CD8-positive, alpha-beta memory T cell (primary cell): ENCODE data around the gene ROM1. TPM values are rescaled to one million over a fixed set of nuclear protein-coding genes. Genes with fewer than 3 reads are reported as not detected.
A peak's percentile ranks its signal among the peaks of the same experiment; 100 is the strongest.

ENCODE experiments used
- CTCF ChIA-PET: fragments of 350-600 bp; sonication (Branson Sonifier 250); formaldehyde crosslinking; loops from one replicate; lab custom pipeline; 2021; ENCODE audit warnings: antibody characterized with exemption; lab: Charles Lee
- POLR2A ChIA-PET: fragments of 350-600 bp; sonication (Branson Sonifier 250); formaldehyde crosslinking; loops from one replicate; lab custom pipeline; 2021; ENCODE audit warnings: antibody characterized with exemption; lab: Charles Lee
- DNase-seq, 5 donors: peaks; one replicate each; pipeline versions ENCODE4 v3.0.0 to v3.0.0-alpha.2; 2020 to 2022; ENCODE audit warnings: mixed read lengths in 1 of 5
- H3K27ac ChIP-seq: one replicate; pipeline ENCODE4 v1.7.0; 2013; ENCODE audit warnings: low read depth, mild to moderate bottlenecking, low read length, moderate library complexity
- H3K27me3 ChIP-seq: 2 replicates; pipeline ENCODE4 v1.7.0; 2013; ENCODE audit warnings: low read length, mild to moderate bottlenecking; ENCODE audit not compliant: insufficient read depth, poor library complexity, severe bottlenecking
- H3K36me3 ChIP-seq: 2 replicates; pipeline ENCODE4 v1.7.0; 2013; ENCODE audit warnings: mild to moderate bottlenecking, low read length, moderate library complexity; ENCODE audit not compliant: insufficient read depth
- H3K4me1 ChIP-seq: 2 replicates; pipeline ENCODE4 v1.7.0; 2013; ENCODE audit warnings: mild to moderate bottlenecking, low read length, moderate library complexity; ENCODE audit not compliant: insufficient read depth
- H3K4me3 ChIP-seq: 2 replicates; pipeline ENCODE4 v1.7.0; 2013; ENCODE audit warnings: mild to moderate bottlenecking, low read length
- H3K9me3 ChIP-seq: 2 replicates; pipeline ENCODE4 v1.7.0; 2013; ENCODE audit warnings: mild to moderate bottlenecking, low read length
- H3K27ac Mint-ChIP-seq, 8 donors: one replicate each; pipeline ENCODE4 v1.8.0; 2020 to 2021; ENCODE audit warnings: mixed read lengths in 8 of 8, mild to moderate bottlenecking in 6 of 8, inconsistent platforms in 3 of 8, moderate library complexity in 3 of 8
- H3K27me3 Mint-ChIP-seq, 2 donors: one replicate each; pipeline ENCODE4 v1.8.0; 2020 to 2021; ENCODE audit warnings: mixed read lengths in 2 of 2, mild to moderate bottlenecking in 1 of 2, moderate library complexity in 1 of 2
- H3K36me3 Mint-ChIP-seq, 3 donors: one replicate each; pipeline ENCODE4 v1.8.0; 2020 to 2021; ENCODE audit warnings: mixed read lengths in 3 of 3, inconsistent platforms in 1 of 3, mild to moderate bottlenecking in 1 of 3
- H3K4me1 Mint-ChIP-seq, 3 donors: one replicate each; pipeline ENCODE4 v1.8.0; 2020 to 2021; ENCODE audit warnings: mixed read lengths in 3 of 3, inconsistent platforms in 1 of 3, mild to moderate bottlenecking in 1 of 3
- H3K4me3 Mint-ChIP-seq, 7 donors: one replicate each; pipeline ENCODE4 v1.8.0; 2020 to 2021; ENCODE audit warnings: mixed read lengths in 7 of 7, mild to moderate bottlenecking in 6 of 7, moderate library complexity in 4 of 7, inconsistent platforms in 2 of 7
- H3K9me3 Mint-ChIP-seq, 5 donors: one replicate each; pipeline ENCODE4 v1.8.0; 2020 to 2022; ENCODE audit warnings: mixed read lengths in 5 of 5, mild to moderate bottlenecking in 3 of 5, moderate library complexity in 2 of 5, inconsistent platforms in 1 of 5
- polyA plus RNA-seq: library from polyadenylated mRNA; unstranded; fragments of 300-500 nt; fragmentation: Illumina TruSeq; gene quantifications from one replicate; pipeline ENCODE4 v1.2.3, GENCODE V29; 2021
- total RNA-seq, 2 experiments: library from RNA; stranded (reverse); gene quantifications; one replicate each; pipeline ENCODE4 v1.2.3, GENCODE V29; 2021

The ROM1 gene
- total and polyA plus RNA-seq, 3 experiments from 2014 or later = 1.7 to 5.3 (median 4.9) TPM

GRCh38 chr11:62599069-62599696 lies 13.9 kb upstream of the ROM1 start:
- Mint-ChIP-seq H3K4me3 (peak overlapping the region; percentile 91 to 97 (median 93)), H3K27me3 (peaks cover 0 to 5% of the 10 kb centered on the region in 2 donors), H3K9me3 (no peaks in the 10 kb centered on the region), H3K4me1 (peaks cover 56 to 71% (median 68%) of the 10 kb centered on the region in 3 donors), H3K27ac (peak overlapping the region; percentile 92 to 98 (median 96)), H3K36me3 (peaks cover 27 to 90% (median 40%) of the 10 kb centered on the region in 3 donors)
- POLR2A ChIA-PET = interaction anchor here (0.6 to 3.5 kb wide), 8 partner anchors 8 to 282 kb away, joined by 3 to 63 read pairs (median 4); partner anchors contain the start of genes C11orf98, CSKMT, HNRNPUL2 and LBHD1
- H3K27ac ChIP-seq = peak overlapping the region; percentile 86
- peak; percentile 89 to 98 (median 98) for DNase-seq
- CTCF ChIA-PET = interaction anchor here (0.7 to 1.4 kb wide), 6 partner anchors 8 to 66 kb away, joined by 3 to 5 read pairs (median 3); partner anchors contain the start of genes C11orf98, CSKMT and TUT1
- H3K4me3 ChIP-seq = peak overlapping the region; percentile 89
- H3K9me3 ChIP-seq = no peaks in the 10 kb centered on the region
- H3K4me1 ChIP-seq = peaks cover 29% of the 10 kb centered on the region
- peaks cover 52% of the 10 kb centered on the region for H3K36me3 ChIP-seq
- no peaks in the 10 kb centered on the region for H3K27me3 ChIP-seq

GRCh38 chr11:62599901-62600300 lies 13.2 kb upstream of the ROM1 start:
- peak overlapping the region; percentile 89 for H3K4me3 ChIP-seq
- H3K27ac ChIP-seq = peak overlapping the region; percentile 86
- DNase-seq = no peak
- peak overlapping the region; percentile 92 to 98 (median 96) for H3K27ac Mint-ChIP-seq
- no peaks in the 10 kb centered on the region for H3K27me3 ChIP-seq
- H3K4me1 Mint-ChIP-seq = peaks cover 54 to 66% (median 61%) of the 10 kb centered on the region in 3 donors
- POLR2A ChIA-PET = interaction anchor here (0.5 to 3.5 kb wide), 10 partner anchors 8 to 282 kb away, joined by 3 to 63 read pairs (median 5); partner anchors contain the start of genes C11orf98, CSKMT, HNRNPUL2 and SLC3A2
- peaks cover 45% of the 10 kb centered on the region for H3K36me3 ChIP-seq
- peaks cover 27 to 84% (median 37%) of the 10 kb centered on the region in 3 donors for H3K36me3 Mint-ChIP-seq
- no peaks in the 10 kb centered on the region for H3K9me3 ChIP-seq
- peaks cover 29% of the 10 kb centered on the region for H3K4me1 ChIP-seq
- peak overlapping the region; percentile 91 to 97 (median 93) for H3K4me3 Mint-ChIP-seq
- H3K27me3 Mint-ChIP-seq = peaks cover 0 to 5% of the 10 kb centered on the region in 2 donors
- no peaks in the 10 kb centered on the region for H3K9me3 Mint-ChIP-seq
- CTCF ChIA-PET = interaction anchor here (0.7 to 2.3 kb wide), 6 partner anchors 8 to 65 kb away, joined by 3 to 31 read pairs (median 4); partner anchors contain the start of genes C11orf98, CSKMT and TUT1

GRCh38 chr11:62600367-62601121 lies 12.5 kb upstream of the ROM1 start:
- no peak for DNase-seq

GRCh38 chr11:62601122-62601371 lies 12.0 kb upstream of the ROM1 start:
- H3K27ac ChIP-seq = peak overlapping the region; percentile 86
- Mint-ChIP-seq H3K4me3 (peak overlapping the region; percentile 91 to 97 (median 93)), H3K9me3 (no peaks in the 10 kb centered on the region), H3K36me3 (peaks cover 20 to 84% (median 31%) of the 10 kb centered on the region in 3 donors), H3K27me3 (peaks cover 0 to 5% of the 10 kb centered on the region in 2 donors), H3K4me1 (peaks cover 49 to 65% (median 57%) of the 10 kb centered on the region in 3 donors), H3K27ac (peak overlapping the region; percentile 92 to 98 (median 96))
- DNase-seq = peak in 3 of 5 donors; percentile 42 to 71 (median 51)
- H3K9me3 ChIP-seq = no peaks in the 10 kb centered on the region
- no peaks in the 10 kb centered on the region for H3K27me3 ChIP-seq
- H3K36me3 ChIP-seq = peaks cover 45% of the 10 kb centered on the region
- peak overlapping the region; percentile 89 for H3K4me3 ChIP-seq
- H3K4me1 ChIP-seq = peaks cover 29% of the 10 kb centered on the region
- ChIA-PET CTCF (interaction anchor here (0.7 to 2.3 kb wide), 9 partner anchors 9 to 94 kb away, joined by 3 to 31 read pairs (median 4); partner anchors contain the start of genes B3GAT3, LBHD1, TUT1 and UQCC3), POLR2A (interaction anchor here (0.5 to 3.5 kb wide), 20 partner anchors 10 to 1537 kb away, joined by 3 to 63 read pairs (median 5); partner anchors contain the start of genes C11orf98, CSKMT, EEF1G and EML3)

More at GRCh38 chr11:62600367-62601121, 12.5 kb upstream of the ROM1 start:
- CTCF ChIA-PET = interaction anchor here (0.7 to 2.3 kb wide), 3 partner anchors 8 to 94 kb away, joined by 3 to 31 read pairs (median 4); partner anchors contain the start of gene TUT1
- Mint-ChIP-seq H3K9me3 (no peaks in the 10 kb centered on the region), H3K36me3 (peaks cover 20 to 84% (median 31%) of the 10 kb centered on the region in 3 donors), H3K4me3 (peak overlapping the region; percentile 91 to 97 (median 93)), H3K27ac (peak overlapping the region; percentile 92 to 98 (median 96)), H3K27me3 (peaks cover 0 to 5% of the 10 kb centered on the region in 2 donors), H3K4me1 (peaks cover 50 to 63% (median 57%) of the 10 kb centered on the region in 3 donors)
- peak overlapping the region; percentile 86 for H3K27ac ChIP-seq
- POLR2A ChIA-PET = interaction anchor here (0.5 to 3.5 kb wide), 13 partner anchors 9 to 281 kb away, joined by 3 to 63 read pairs (median 5); partner anchors contain the start of genes C11orf98, EEF1G, LBHD1 and SLC3A2
- peaks cover 29% of the 10 kb centered on the region for H3K4me1 ChIP-seq
- H3K36me3 ChIP-seq = peaks cover 45% of the 10 kb centered on the region
- H3K9me3 ChIP-seq = no peaks in the 10 kb centered on the region
- peak overlapping the region; percentile 89 for H3K4me3 ChIP-seq
- no peaks in the 10 kb centered on the region for H3K27me3 ChIP-seq

GRCh38 chr11:62601372-62602140 lies 11.5 kb upstream of the ROM1 start, which contains the start of gene MTA2:
Gene MTA2, minus strand, starts transcription at chr11:62601865. Its CDS starts 415 bp downstream, at chr11:62601450.
- Mint-ChIP-seq H3K9me3 (no peaks in the 10 kb centered on the region), H3K27ac (peak within 1 kb of the TSS; percentile 93 to 98 (median 96)), H3K4me1 (peaks cover 49 to 69% (median 52%) of the 10 kb centered on the region in 3 donors), H3K36me3 (peaks cover 20 to 83% (median 31%) of the 10 kb centered on the region in 3 donors), H3K4me3 (peak within 1 kb of the TSS; percentile 91 to 97 (median 93)), H3K27me3 (peaks cover 0 to 5% of the 10 kb centered on the region in 2 donors)
- Histone ChIP-seq H3K36me3 (peaks cover 42% of the 10 kb centered on the region), H3K27ac (peak within 1 kb of the TSS; percentile 86), H3K9me3 (no peaks in the 10 kb centered on the region), H3K4me3 (peak within 1 kb of the TSS; percentile 89), H3K27me3 (no peaks in the 10 kb centered on the region), H3K4me1 (peaks cover 29% of the 10 kb centered on the region)
- peak; percentile 98 to 100 (median 99) for DNase-seq
- ChIA-PET CTCF (interaction anchor here (0.8 to 2.3 kb wide), 9 partner anchors 9 to 93 kb away, joined by 3 to 31 read pairs (median 4); partner anchors contain the start of genes B3GAT3, LBHD1, TUT1 and UQCC3), POLR2A (interaction anchor here (0.5 to 3.5 kb wide), 22 partner anchors 10 to 1538 kb away, joined by 3 to 63 read pairs (median 5); partner anchors contain the start of genes C11orf98, CSKMT, EEF1G and EML3)

- H3K36me3 ChIP-seq = peaks cover 42% of the 10 kb centered on the region
- peaks cover 47 to 67% (median 51%) of the 10 kb centered on the region in 3 donors for H3K4me1 Mint-ChIP-seq
- peak in 2 of 5 donors; percentile 47 to 55 for DNase-seq
- peaks cover 25% of the 10 kb centered on the region for H3K4me1 ChIP-seq
- peak overlapping the region; percentile 89 for H3K4me3 ChIP-seq
- H3K9me3 ChIP-seq = no peaks in the 10 kb centered on the region
- H3K4me3 Mint-ChIP-seq = peak overlapping the region; percentile 91 to 97 (median 93)
- POLR2A ChIA-PET = interaction anchor here (1.0 to 3.5 kb wide), 16 partner anchors 10 to 279 kb away, joined by 3 to 63 read pairs (median 5); partner anchors contain the start of genes C11orf98, CSKMT, EEF1G and EML3
- CTCF ChIA-PET = interaction anchor here (0.9 to 2.6 kb wide), 8 partner anchors 9 to 92 kb away, joined by 3 to 31 read pairs (median 6); partner anchors contain the start of genes LBHD1, TUT1 and UQCC3
- H3K36me3 Mint-ChIP-seq = peaks cover 20 to 82% (median 28%) of the 10 kb centered on the region in 3 donors
- H3K27ac Mint-ChIP-seq = peak overlapping the region; percentile 83 to 98 (median 96)
- H3K27me3 Mint-ChIP-seq = peaks cover 0 to 5% of the 10 kb centered on the region in 2 donors
- peak overlapping the region; percentile 86 for H3K27ac ChIP-seq
- H3K9me3 Mint-ChIP-seq = no peaks in the 10 kb centered on the region
- H3K27me3 ChIP-seq = no peaks in the 10 kb centered on the region
Measured at GRCh38 chr11:62602141-62603071, 10.7 kb upstream of the ROM1 start.
